AG09319 (cell line): Measurements from ENCODE around the gene RASGRF2.
A peak's percentile ranks its signal among the peaks of the same experiment; 100 is the strongest.
"Not testable (repeated sequence)": the region's sequence is repeated elsewhere in the genome, so short reads cannot be mapped to it uniquely, and the experiment has no call there.

Experiments used
- DNase-seq: peaks from one replicate; pipeline ENCODE4 v3.0.0-alpha.2; 2010; ENCODE audit warnings: low read depth; ENCODE audit errors: extremely low read depth
- TF ChIP-seq, protein P1 (sequence below): IDR thresholded peaks from 2 replicates; pipeline ENCODE4 v1.5.1; 2011; ENCODE audit warnings: low read depth, mild to moderate bottlenecking, inconsistent platforms, low read length, moderate library complexity

Gene RASGRF2

DNA sequence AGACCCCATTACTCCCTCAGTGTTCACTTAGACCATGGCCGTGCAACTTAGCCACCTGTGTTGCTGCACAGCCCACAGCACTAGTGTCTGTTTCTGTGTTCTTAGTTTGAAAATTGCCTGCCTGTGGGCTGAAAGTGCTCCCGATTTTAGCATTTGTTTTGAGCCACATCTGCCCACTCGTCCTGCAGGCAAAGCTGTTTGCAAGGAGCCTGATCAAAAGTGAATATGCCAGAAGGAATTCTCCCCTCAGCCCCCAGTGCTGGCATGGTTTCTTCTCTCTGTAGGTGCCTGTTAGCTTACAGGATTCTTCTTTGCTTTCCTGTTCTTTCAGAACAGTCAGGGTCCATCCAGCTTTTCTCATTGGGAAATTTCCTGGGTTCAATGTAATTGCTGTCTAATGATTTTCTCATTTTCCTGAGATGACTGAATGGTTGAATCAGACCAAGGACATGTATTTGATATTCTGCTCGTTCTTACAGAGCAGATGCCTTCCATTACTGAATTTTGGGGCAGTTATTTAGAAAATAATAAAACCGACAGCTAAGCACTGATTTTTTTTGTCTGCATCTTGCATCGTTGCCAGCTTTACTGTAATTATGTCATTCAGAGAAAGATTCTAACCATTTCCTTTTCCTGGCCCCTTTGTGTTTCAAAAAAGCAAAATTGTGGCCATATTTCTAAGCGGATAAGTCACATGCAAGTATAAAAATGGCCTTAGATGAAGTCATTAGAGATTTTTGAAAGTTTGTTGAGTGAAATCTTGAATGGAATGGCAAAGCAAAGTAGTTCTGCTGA is 161.9 kb downstream of the RASGRF2 start:
- no peak for DNase-seq
- TF ChIP-seq, protein P1, sequence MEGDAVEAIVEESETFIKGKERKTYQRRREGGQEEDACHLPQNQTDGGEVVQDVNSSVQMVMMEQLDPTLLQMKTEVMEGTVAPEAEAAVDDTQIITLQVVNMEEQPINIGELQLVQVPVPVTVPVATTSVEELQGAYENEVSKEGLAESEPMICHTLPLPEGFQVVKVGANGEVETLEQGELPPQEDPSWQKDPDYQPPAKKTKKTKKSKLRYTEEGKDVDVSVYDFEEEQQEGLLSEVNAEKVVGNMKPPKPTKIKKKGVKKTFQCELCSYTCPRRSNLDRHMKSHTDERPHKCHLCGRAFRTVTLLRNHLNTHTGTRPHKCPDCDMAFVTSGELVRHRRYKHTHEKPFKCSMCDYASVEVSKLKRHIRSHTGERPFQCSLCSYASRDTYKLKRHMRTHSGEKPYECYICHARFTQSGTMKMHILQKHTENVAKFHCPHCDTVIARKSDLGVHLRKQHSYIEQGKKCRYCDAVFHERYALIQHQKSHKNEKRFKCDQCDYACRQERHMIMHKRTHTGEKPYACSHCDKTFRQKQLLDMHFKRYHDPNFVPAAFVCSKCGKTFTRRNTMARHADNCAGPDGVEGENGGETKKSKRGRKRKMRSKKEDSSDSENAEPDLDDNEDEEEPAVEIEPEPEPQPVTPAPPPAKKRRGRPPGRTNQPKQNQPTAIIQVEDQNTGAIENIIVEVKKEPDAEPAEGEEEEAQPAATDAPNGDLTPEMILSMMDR: no peak

DNA sequence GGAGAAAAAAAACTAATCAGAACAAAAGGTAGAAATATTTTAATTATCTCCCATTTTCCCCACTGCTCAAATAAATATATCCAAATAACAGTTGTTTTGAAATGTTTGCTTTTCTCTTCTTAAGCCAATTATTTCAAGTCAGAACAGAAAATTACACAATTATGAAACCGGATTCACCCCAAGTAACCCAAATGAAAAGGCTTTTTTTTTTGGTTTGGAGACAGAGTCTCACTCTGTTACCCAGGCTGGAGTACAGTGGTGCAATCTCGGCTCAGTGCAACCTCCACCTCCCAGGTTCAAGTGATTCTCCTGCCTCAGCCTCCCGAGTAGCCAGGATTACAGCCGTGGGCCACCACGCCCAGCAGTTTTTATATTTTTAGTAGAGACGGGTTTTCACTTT is 164.5 kb downstream of the RASGRF2 start:
- not testable (repeated sequence) for DNase-seq

DNA sequence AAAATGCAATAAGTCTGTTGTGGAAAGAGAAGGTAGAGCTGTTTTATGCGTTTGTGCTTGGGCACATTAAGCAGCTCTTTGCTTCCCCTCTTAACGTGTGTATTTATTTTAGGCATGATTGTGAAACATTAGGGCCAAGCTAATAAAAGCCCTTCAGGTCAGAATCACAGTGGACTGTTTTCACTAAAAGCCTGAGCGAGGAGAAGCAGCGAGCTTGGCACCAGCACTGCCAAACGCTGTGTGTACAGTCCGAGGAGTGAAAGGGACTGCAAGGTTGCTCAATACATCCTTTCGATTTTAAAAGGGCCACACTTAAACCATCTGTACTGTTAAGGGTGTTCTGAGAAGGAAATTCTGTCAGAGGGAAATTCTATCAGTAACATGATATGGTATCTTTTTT is 165.8 kb downstream of the RASGRF2 start:
- DNase-seq: peak; percentile 12

DNA sequence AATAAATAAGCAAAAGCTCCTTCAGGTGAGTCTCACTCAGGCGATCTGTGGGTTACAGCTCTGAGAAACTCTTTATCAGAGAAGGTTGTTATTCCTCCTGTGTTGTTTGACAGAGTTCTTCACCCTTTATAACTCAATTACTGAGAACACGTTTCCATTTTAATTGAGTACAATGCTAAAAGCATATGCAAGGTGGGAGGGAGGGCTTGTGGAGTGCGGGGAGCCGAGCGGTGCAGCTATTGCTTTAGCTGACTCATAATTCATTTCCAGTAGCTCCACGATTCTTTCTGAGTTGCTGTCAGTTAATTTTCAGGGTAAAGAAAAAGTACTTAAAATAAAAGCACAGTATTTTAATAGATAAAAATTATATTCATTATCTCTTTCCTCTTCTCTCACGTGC is 168.3 kb downstream of the RASGRF2 start:
- no peak for DNase-seq
- TF ChIP-seq, protein P1: no peak

More for the DNA sequence above, 165.8 kb downstream of the RASGRF2 start:
- TF ChIP-seq, protein P1: no peak

DNA sequence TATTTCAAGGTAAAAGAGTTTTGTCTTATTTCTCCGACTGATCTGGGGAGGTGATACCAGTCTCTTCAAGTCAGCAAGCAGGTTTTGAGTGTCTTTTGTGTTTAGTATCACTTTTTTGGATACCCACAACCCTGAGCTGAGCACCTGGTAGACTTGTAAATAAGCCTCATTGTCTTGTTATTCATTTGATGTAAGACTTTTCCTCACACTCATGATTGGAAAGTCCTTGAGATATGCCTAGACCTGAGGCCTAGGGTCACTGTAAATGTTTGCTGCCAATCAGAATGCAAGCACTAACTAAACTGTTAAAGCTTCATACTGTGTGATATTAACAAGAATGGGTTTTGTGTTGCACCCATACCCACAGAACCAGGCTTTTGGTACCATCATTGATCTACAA is 172.2 kb downstream of the RASGRF2 start:
- DNase-seq: no peak
- TF ChIP-seq, protein P1: no peak

DNA sequence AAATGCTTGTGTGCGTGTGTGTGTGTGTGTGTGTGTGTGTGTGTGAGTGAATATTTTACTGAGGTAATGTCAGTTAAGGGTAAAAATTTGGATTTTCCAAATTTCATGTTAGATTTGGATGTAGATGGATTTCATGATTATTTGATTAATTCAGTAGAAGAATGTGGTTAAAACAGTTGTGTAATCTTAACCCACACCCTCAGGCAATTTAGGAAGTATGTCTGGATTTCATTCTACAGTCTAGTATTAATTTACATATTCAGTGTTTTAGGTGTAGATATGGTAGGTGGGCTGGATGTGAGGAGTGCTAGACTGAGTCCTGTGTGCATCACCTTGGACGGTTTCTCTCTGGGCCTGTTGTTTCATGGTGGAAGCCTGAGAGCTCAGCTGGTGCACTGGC is 173.9 kb downstream of the RASGRF2 start:
- TF ChIP-seq, protein P1: no peak
- DNase-seq: no peak

DNA sequence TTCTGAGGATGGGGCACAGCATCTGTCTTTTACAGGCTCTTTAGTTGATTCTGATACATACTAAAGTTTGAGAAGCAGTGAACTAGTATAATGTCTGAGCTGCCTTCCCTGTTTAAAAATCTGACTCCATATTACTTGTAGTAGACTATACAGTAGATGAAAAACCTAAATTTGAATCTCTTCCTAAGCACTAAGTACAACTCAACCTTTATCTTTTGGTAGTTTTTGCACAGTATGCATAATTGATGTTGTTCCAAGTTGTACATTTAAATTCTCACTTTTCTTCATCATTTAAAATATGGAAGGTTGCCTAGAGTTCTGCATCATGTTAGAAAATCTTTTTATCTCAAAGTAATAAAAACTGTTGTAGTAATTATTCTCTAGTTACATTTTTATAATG is 174.4 kb downstream of the RASGRF2 start:
- TF ChIP-seq, protein P1: no peak
- no peak for DNase-seq

DNA sequence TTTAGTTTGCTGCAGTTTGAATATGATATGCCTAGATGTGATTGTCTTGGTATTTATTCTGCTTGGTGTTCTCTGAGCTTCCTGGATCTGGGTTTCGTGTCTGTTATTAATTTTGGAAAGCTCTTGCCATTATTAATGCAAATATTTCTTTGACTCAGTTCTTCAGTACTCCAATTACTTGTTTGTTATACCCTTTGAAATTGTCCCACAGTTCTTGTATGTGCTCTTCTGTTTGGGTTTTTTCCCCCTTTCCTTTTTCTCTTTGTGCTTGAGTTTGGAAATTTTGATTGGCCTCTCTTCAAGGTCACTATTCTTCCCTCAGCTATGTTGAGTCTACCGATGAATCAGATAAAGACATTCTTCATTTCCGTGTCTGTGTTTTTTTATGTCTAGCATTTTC is 176.4 kb downstream of the RASGRF2 start:
- no peak for DNase-seq
- TF ChIP-seq, protein P1: no peak
